GM18907 (cell line): ENCODE measurements around the gene RCC1.
"Not testable (repeated sequence)": the region's sequence is repeated elsewhere in the genome, so short reads cannot be mapped to it uniquely, and the experiment has no call there.

Experiments
- ATAC-seq: cut with Tn5 transposase; IDR thresholded peaks from one replicate; pipeline ENCODE4 v1.9.1; 2021; ENCODE audit warnings: mild to moderate bottlenecking, moderate library complexity; ENCODE audit not compliant: unreplicated experiment

The RCC1 gene

GRCh38 chr1:28581531-28582247 lies 75.8 kb downstream of the RCC1 start:
- ATAC-seq: peak; percentile 88

GRCh38 chr1:28582248-28582615 lies 76.4 kb downstream of the RCC1 start:
- ATAC-seq: peak; percentile 13

GRCh38 chr1:28586585-28587391 lies 80.9 kb downstream of the RCC1 start:
- ATAC-seq: not testable (repeated sequence)
